LNCaP clone FGC (cell line): ENCODE measurements around the gene DLGAP1.

Experiments
- DNase-seq: peaks from one replicate; pipeline ENCODE4 v3.0.0-alpha.2; 2011; ENCODE audit warnings: low read depth
- H3K4me3 ChIP-seq: 2 replicates; pipeline ENCODE4 v1.5.1; 2011; ENCODE audit warnings: mild to moderate bottlenecking, low read depth, low read length, control low read depth
- TF ChIP-seq, protein P1 (sequence below): IDR thresholded peaks from 2 replicates; pipeline ENCODE4 v1.5.1; 2012; ENCODE audit warnings: mild to moderate bottlenecking; ENCODE audit not compliant: control insufficient read depth, insufficient read depth; ENCODE audit errors: extremely low read depth

The DLGAP1 gene

DNA sequence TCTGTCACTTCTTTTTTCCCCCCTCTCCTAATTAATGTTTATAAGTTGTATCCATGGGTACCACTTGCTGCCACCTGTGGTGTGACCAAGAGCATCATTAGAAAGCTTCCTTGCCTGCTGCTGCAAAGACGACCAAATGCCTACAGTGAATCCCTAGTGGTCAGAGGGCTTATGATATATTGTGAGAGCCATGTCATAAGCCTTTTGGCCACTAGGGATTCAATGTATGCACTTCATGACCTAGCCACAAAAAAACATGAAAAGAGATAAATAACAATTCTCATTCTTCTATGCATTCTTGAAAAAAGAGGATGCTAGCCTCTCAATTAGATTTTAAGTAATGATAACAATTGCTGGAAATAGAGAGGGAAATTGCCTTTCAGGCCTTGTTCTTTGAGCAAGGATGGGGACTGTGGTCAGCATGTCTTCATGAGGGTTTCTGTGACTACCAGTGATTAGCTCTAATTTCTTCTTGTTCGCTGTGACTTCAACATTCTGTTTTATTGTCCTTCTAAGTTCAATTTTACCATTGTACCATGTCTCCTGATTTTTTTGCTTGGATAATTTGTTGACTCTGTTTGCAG is 569.8 kb downstream of the DLGAP1 start:
- TF ChIP-seq, protein P1, sequence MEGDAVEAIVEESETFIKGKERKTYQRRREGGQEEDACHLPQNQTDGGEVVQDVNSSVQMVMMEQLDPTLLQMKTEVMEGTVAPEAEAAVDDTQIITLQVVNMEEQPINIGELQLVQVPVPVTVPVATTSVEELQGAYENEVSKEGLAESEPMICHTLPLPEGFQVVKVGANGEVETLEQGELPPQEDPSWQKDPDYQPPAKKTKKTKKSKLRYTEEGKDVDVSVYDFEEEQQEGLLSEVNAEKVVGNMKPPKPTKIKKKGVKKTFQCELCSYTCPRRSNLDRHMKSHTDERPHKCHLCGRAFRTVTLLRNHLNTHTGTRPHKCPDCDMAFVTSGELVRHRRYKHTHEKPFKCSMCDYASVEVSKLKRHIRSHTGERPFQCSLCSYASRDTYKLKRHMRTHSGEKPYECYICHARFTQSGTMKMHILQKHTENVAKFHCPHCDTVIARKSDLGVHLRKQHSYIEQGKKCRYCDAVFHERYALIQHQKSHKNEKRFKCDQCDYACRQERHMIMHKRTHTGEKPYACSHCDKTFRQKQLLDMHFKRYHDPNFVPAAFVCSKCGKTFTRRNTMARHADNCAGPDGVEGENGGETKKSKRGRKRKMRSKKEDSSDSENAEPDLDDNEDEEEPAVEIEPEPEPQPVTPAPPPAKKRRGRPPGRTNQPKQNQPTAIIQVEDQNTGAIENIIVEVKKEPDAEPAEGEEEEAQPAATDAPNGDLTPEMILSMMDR, result 0 out of 2 replicates have a peak, but pooled peaks have one; percentile 10
- no peak for DNase-seq
- H3K4me3 ChIP-seq, result no peak overlapping the region

DNA sequence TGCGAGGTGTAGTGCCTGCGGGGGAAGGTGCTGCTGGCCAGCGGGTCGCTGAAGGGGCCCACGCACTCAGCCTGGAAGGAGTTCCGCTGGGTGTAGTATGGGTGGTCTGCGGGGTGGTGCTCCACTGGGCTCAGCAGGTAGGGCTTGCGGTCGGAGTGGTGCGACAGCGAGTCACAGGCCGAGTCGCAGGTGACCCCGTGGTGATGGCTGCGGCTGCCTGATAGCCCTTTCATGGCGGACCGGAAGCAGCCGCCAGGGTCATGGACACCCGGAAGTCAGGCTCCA is 575.3 kb downstream of the DLGAP1 start:
- no peak for DNase-seq
- H3K4me3 ChIP-seq, result no peak overlapping the region
- TF ChIP-seq, protein P1, result no peak

DNA sequence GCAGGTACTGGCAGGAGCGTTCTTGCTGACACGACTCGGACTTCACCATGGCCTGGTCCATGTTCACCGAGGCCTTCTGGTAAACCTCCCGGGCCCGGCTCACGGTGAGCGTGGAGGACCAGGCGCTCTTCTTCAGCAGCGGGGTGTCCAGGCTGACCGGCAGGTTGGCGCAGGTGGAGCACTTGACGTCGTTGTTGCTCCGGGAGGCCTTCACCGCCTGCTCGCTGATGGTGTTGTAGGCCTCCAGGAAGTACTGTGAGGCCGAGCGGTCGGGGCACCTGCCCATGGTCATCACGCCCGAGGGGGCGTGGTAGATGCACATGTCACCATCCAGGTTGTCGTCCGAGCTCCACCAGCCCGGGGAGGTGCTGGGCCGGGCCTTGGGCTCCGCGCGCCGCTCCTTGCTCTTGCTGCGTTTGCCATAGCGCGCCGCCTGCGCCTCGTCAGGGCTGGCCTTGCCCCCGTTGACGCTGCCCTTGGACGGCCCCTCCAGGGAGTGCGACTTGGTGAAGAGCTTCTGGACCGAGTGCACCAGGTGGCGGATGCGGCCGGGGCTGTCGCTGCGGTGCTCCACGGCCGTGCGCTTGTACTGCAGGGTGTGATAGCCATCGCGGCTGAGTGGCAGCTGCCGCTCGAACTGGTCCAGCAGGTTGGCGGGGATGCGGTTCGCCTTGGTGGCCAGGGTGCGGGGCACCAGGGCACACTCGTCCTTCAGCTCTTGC is 575.8 kb downstream of the DLGAP1 start:
- no peak for DNase-seq
- TF ChIP-seq, protein P1, result no peak

DNA sequence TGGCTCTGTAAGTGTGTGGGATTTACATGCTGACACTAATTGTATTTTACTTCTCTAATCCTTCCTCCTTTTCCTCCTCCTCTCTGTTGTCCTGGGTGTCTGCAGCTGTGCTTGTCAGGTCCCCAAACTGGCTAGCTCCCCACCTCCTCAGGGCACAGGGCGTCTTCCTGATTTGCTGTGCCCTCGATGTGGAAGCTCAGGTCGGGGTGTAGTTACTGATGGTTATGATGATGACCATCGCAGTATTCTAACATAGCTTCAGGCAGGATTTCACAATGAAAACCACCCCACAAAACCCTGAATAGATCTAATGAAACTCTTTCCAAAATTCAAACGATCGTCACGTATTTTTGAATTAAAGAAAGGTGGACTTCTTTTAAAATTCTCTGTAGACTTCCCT is 576.7 kb downstream of the DLGAP1 start:
- DNase-seq, result no peak
- H3K4me3 ChIP-seq, result no peak overlapping the region
- TF ChIP-seq, protein P1, result no peak

More for the DNA sequence above, 575.8 kb downstream of the DLGAP1 start:
- no peak overlapping the region for H3K4me3 ChIP-seq

DNA sequence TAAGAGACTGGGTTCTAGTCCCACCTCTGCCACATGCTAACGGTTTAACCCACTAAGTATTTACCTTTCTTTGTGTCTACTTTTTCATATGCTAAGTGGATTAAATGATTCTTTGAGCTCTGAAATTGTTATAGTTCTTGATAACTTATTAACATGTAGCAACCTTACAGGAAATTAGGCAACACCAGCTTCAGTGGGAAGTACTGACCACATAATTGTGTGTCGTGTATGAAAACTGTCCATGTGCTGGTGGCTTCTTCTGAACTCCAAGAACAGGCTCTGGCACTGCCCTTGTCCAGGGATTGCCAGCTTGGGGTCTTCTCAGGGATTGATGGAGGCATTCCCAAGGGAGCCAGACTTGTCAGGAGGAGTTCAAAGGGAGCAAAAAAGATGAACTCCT is 577.4 kb downstream of the DLGAP1 start:
- TF ChIP-seq, protein P1, result no peak
- no peak for DNase-seq
- no peak overlapping the region for H3K4me3 ChIP-seq

DNA sequence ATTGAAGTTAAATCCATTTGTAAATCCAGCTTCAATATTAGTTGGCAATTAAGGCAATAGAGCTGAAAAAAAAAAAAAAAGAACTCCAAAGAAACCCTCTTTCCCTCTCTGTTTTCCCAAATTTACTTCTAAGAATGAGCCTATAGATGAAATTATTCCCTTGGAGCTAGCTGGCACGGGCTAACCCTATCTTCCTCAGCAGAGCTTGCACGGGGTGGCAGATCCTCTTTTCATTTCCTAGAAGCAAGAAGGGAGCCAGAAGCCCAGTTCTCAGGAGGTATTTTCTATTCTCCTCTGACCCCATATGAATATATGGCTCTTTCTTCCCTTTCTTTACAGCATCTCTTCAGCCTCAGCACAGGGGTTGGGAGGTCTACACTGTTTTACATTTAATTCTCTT is 579.1 kb downstream of the DLGAP1 start:
- TF ChIP-seq, protein P1, result no peak
- no peak for DNase-seq
- H3K4me3 ChIP-seq, result no peak overlapping the region

DNA sequence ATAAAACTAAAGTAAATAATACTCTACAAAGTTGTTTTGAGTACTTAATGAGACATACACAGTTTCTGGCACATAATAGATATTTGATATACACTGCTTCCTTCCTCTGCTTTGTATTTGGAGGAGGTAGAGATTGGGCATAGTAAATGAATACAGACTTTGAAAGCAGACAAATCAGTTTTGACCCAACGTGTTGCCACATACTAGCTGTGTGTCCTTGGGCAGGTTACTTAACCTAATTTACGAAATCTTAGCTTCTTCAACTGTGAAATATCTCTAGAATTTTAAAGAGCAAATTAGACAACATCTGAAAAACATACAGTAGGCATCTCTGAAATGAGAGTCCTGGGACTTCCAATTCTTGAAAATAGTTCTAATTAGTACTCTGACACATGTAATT is 579.7 kb downstream of the DLGAP1 start:
- TF ChIP-seq, protein P1, result no peak
- DNase-seq, result peak; percentile 7
- H3K4me3 ChIP-seq, result no peak overlapping the region
